ENCODE measurements around the gene INPP1.

INPP1 gene

DNA sequence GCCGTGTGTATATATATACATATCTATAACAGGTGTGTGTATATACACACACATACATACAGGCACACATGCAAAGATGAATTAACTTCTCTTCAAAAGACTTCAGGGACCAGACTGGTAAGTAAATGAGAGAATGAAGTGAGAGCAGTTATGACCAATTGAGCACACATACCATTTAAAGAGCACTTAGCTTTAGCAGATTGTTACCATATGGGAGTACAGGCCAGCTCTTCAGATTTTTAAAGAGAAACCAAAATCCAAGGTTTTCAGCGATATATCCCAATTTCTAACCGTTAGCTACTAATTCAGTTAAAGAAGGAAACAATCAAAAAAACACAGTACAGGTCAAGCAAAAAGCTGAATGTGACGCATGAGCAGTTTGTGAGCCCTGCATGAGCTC lies 23.7 kb downstream of the INPP1 start:
- no peaks in the 10 kb centered on the region for H3K36me3 ChIP-seq (ENCODE audit: insufficient read depth, low read length)
- H3K4me1 ChIP-seq (ENCODE audit: insufficient read depth, low read length, severe bottlenecking): no peaks in the 10 kb centered on the region
- no peaks in the 10 kb centered on the region for H3F3A ChIP-seq (ENCODE audit: insufficient read depth, low read length)
- H3K27ac ChIP-seq (ENCODE audit: low read depth, low read length, poor library complexity, severe bottlenecking): no peak overlapping the region
- no peak overlapping the region for H2AFZ ChIP-seq (ENCODE audit: low read length)
- H3K9me2 ChIP-seq (ENCODE audit: low read depth, low read length): no peaks in the 10 kb centered on the region
- H3K27me3 ChIP-seq (ENCODE audit: insufficient read depth, low read length): no peaks in the 10 kb centered on the region
- H3K4me2 ChIP-seq (ENCODE audit: low read length): no peak overlapping the region
- H3K9ac ChIP-seq (ENCODE audit: low read length): no peak overlapping the region
- H3K9me3 ChIP-seq (ENCODE audit: low read length): no peaks in the 10 kb centered on the region
- no peak overlapping the region for H3K4me3 ChIP-seq (ENCODE audit: low read depth, low read length, poor library complexity, severe bottlenecking)
- no peaks in the 10 kb centered on the region for H4K20me1 ChIP-seq (ENCODE audit: insufficient read depth, low read length)
- no peak for TF ChIP-seq EZH2 (IDR thresholded peaks at IDR 0.05; ENCODE audit: borderline replicate concordance, low read length)
- TF ChIP-seq CTCF (IDR thresholded peaks at IDR 0.05; ENCODE audit: low read length): no peak
- H3K79me2 ChIP-seq (ENCODE audit: insufficient read depth, low read length): no peaks in the 10 kb centered on the region

DNA sequence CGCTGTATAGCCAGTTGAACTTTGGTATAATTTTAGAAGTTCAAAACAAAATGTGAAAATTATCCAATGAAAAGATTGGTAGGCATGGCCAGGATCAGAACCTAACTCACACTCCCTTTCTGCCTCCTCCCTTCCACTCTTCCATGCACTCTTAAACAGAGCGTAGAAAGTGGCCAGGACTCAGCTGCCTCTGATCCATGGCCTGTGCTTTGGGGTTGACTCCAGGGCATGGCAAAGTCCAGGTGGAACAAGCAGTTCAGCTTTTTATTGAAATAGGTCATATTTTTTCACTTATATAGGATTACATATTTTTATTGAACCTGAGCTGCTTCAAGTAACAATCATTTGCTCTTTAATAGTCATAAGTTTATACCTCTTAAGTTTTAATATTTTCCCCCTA lies 26.2 kb downstream of the INPP1 start:
- Histone ChIP-seq H3K9me3 (ENCODE audit: low read length) (no peaks in the 10 kb centered on the region), H3K27ac (ENCODE audit: low read depth, low read length, poor library complexity, severe bottlenecking) (no peak overlapping the region), H3K79me2 (ENCODE audit: insufficient read depth, low read length) (no peaks in the 10 kb centered on the region), H3K36me3 (ENCODE audit: insufficient read depth, low read length) (no peaks in the 10 kb centered on the region), H3K4me3 (ENCODE audit: low read depth, low read length, poor library complexity, severe bottlenecking) (no peak overlapping the region), H3F3A (ENCODE audit: insufficient read depth, low read length) (no peaks in the 10 kb centered on the region), H4K20me1 (ENCODE audit: insufficient read depth, low read length) (no peaks in the 10 kb centered on the region), H2AFZ (ENCODE audit: low read length) (no peak overlapping the region), H3K27me3 (ENCODE audit: insufficient read depth, low read length) (no peaks in the 10 kb centered on the region), H3K9ac (ENCODE audit: low read length) (no peak overlapping the region), H3K9me2 (ENCODE audit: low read depth, low read length) (no peaks in the 10 kb centered on the region), H3K4me1 (ENCODE audit: insufficient read depth, low read length, severe bottlenecking) (no peaks in the 10 kb centered on the region), H3K4me2 (ENCODE audit: low read length) (no peak overlapping the region)
- TF ChIP-seq EZH2 (IDR thresholded peaks at IDR 0.05; ENCODE audit: borderline replicate concordance, low read length) (no peak), CTCF (IDR thresholded peaks at IDR 0.05; ENCODE audit: low read length) (no peak)

GRCh38 chr2:190376083-190376482 lies 32.7 kb downstream of the INPP1 start:
- no peak for TF ChIP-seq EZH2 (IDR thresholded peaks at IDR 0.05; ENCODE audit: borderline replicate concordance, low read length)
- no peak for TF ChIP-seq CTCF (IDR thresholded peaks at IDR 0.05; ENCODE audit: low read length)

More at GRCh38 chr2:190376083-190376482, 32.7 kb downstream of the INPP1 start:
- Histone ChIP-seq H3K9ac (ENCODE audit: low read length) (no peak overlapping the region), H3K9me3 (ENCODE audit: low read length) (no peaks in the 10 kb centered on the region), H3K27ac (ENCODE audit: low read depth, low read length, poor library complexity, severe bottlenecking) (no peak overlapping the region), H3K27me3 (ENCODE audit: insufficient read depth, low read length) (no peaks in the 10 kb centered on the region), H3K9me2 (ENCODE audit: low read depth, low read length) (no peaks in the 10 kb centered on the region), H3K4me2 (ENCODE audit: low read length) (no peak overlapping the region), H2AFZ (ENCODE audit: low read length) (no peak overlapping the region), H3K36me3 (ENCODE audit: insufficient read depth, low read length) (no peaks in the 10 kb centered on the region), H4K20me1 (ENCODE audit: insufficient read depth, low read length) (no peaks in the 10 kb centered on the region), H3K4me1 (ENCODE audit: insufficient read depth, low read length, severe bottlenecking) (no peaks in the 10 kb centered on the region), H3K4me3 (ENCODE audit: low read depth, low read length, poor library complexity, severe bottlenecking) (no peak overlapping the region), H3F3A (ENCODE audit: insufficient read depth, low read length) (no peaks in the 10 kb centered on the region), H3K79me2 (ENCODE audit: insufficient read depth, low read length) (no peaks in the 10 kb centered on the region)

Data from OCI-LY1 (cell line).